Measurements from ENCODE around the gene NR2C2. TPM values are rescaled to one million over a fixed set of nuclear protein-coding genes. Genes with fewer than 3 reads are reported as not detected.

Gene NR2C2
- total and polyA plus RNA-seq, 9 donors, result 11.4 to 56.7 (median 42.4) TPM

GRCh38 chr3:14923476-14923875 is 23.9 kb upstream of the NR2C2 start:
- TF ChIP-seq EP300 (IDR thresholded peaks at IDR 0.05) (no peak), POLR2A (IDR thresholded peaks at IDR 0.05) (no peak)
- TF ChIP-seq, protein P1, sequence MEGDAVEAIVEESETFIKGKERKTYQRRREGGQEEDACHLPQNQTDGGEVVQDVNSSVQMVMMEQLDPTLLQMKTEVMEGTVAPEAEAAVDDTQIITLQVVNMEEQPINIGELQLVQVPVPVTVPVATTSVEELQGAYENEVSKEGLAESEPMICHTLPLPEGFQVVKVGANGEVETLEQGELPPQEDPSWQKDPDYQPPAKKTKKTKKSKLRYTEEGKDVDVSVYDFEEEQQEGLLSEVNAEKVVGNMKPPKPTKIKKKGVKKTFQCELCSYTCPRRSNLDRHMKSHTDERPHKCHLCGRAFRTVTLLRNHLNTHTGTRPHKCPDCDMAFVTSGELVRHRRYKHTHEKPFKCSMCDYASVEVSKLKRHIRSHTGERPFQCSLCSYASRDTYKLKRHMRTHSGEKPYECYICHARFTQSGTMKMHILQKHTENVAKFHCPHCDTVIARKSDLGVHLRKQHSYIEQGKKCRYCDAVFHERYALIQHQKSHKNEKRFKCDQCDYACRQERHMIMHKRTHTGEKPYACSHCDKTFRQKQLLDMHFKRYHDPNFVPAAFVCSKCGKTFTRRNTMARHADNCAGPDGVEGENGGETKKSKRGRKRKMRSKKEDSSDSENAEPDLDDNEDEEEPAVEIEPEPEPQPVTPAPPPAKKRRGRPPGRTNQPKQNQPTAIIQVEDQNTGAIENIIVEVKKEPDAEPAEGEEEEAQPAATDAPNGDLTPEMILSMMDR (IDR thresholded peaks at IDR 0.05), result no peak
- Histone ChIP-seq H3K9me3 (no peaks in the 10 kb centered on the region), H3K27me3 (no peaks in the 10 kb centered on the region), H3K4me3 (no peak overlapping the region), H3K4me1 (ENCODE audit: insufficient read depth) (peaks cover 1% of the 10 kb centered on the region), H3K36me3 (no peaks in the 10 kb centered on the region), H3K27ac (no peak overlapping the region)
- intact Hi-C loops (cut with DNase I), result loop anchor here (5.0 to 10.0 kb wide), 4 partner anchors 121 to 719 kb away; no protein-coding TSS in a partner anchor
- 85 to 89% (median 87%) methylated on average over 6 of the region's 6 CpGs for WGBS, 3 donors
- no peak for DNase-seq

DNA sequence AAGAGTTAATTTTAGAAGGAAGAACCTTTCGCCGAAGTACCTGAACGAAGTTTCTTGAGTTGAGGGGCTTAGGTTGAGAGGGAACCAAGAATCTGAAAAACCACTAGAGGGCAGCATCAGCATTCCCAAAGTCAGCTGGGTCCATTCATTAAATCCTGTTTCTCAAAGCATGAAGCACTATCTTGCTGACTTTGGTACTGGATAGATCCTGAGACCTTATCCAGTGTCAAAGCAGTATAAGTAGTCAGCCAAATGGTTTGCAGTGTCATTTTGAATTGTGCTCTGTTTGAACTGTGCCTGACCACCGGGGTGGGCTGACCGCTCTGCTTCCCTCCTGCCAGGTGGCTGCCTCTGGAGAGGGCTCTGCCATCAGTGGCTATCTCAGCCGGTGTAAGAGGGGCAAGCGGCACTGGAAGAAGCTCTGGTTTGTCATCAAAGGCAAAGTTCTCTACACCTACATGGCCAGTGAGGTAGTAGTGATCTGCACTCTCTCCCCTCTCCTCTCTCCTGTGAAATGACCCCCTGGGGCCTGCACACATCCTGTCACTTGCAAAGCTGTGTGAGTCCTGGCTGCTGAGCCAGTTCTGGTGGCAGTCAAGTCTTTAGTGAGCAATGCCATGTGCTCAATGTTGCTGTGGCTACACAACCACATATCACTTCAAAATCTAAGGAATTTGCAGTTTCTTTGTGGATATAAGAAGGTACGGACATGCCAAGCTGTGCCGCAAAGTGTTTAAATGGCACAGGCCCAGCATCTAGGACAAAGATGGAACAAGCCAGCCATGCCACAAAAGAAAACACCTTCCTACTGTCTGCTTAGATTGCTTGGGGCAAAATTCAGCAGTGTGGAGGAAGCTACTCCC is 21.4 kb upstream of the NR2C2 start:
- no peaks in the 10 kb centered on the region for H3K9me3 ChIP-seq
- H3K4me1 ChIP-seq (ENCODE audit: insufficient read depth), result peaks cover 1% of the 10 kb centered on the region
- TF ChIP-seq, protein P1 (IDR thresholded peaks at IDR 0.05), result peak; percentile 36 to 56 (median 44)
- no peak for TF ChIP-seq EP300 (IDR thresholded peaks at IDR 0.05)
- no peaks in the 10 kb centered on the region for H3K36me3 ChIP-seq
- no peak for DNase-seq
- H3K27me3 ChIP-seq, result no peaks in the 10 kb centered on the region
- no peak overlapping the region for H3K4me3 ChIP-seq
- intact Hi-C loops (cut with DNase I), result loop anchor here in 2 of 4 donors (10.0 kb wide), 2 partner anchors 119 to 721 kb away; no protein-coding TSS in a partner anchor
- WGBS, 3 donors, result 51 to 63% (median 54%) methylated on average over 9 of the region's 9 CpGs
- H3K27ac ChIP-seq, result no peak overlapping the region

- H3K9me3 ChIP-seq, result no peaks in the 10 kb centered on the region
- H3K27me3 ChIP-seq, result no peaks in the 10 kb centered on the region
- H3K27ac ChIP-seq, result no peak overlapping the region
- no peaks in the 10 kb centered on the region for H3K36me3 ChIP-seq
- H3K4me1 ChIP-seq (ENCODE audit: insufficient read depth), result no peaks in the 10 kb centered on the region
- no peak for DNase-seq
- WGBS, 3 donors, result 33 to 50% (median 34%) methylated on average over 1 of the region's 1 CpG
- TF ChIP-seq, protein P1 (IDR thresholded peaks at IDR 0.05), result no peak
- TF ChIP-seq POLR2A (IDR thresholded peaks at IDR 0.05) (no peak), EP300 (IDR thresholded peaks at IDR 0.05) (no peak)
- intact Hi-C loops (cut with DNase I), result loop anchor here in 2 of 4 donors (10.0 kb wide), 2 partner anchors 118 to 722 kb away; no protein-coding TSS in a partner anchor
- H3K4me3 ChIP-seq, result no peak overlapping the region
These were observed 20.8 kb upstream of the NR2C2 start for GRCh38 chr3:14926592-14926991.

DNA sequence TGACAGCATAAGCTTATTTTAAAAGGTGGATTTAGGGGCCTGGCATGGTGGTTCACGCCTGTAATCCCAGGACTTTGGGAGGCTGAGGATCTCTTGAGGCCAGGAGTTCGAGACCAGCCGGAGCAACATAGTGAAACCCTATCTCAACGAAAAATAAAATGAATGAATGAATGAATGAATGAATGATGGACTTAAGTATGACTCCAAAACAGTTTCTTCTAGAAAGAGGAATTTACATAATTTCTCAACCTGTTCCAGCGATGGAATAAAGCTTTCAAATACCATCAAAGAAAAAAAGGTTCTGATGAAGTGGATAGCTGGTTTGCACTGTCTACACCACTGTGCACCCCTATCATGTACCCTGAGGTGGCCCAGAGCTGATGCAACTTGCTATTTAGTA is 20.1 kb upstream of the NR2C2 start:
- Histone ChIP-seq H3K9me3 (no peaks in the 10 kb centered on the region), H3K4me1 (ENCODE audit: insufficient read depth) (no peaks in the 10 kb centered on the region), H3K27me3 (no peaks in the 10 kb centered on the region), H3K36me3 (no peaks in the 10 kb centered on the region), H3K4me3 (no peak overlapping the region), H3K27ac (no peak overlapping the region)
- intact Hi-C loops (cut with DNase I), result loop anchor here in 2 of 4 donors (10.0 kb wide), 2 partner anchors 117 to 723 kb away; no protein-coding TSS in a partner anchor
- 89 to 95% (median 89%) methylated on average over 5 of the region's 5 CpGs for WGBS, 3 donors
- TF ChIP-seq EP300 (IDR thresholded peaks at IDR 0.05) (no peak), POLR2A (IDR thresholded peaks at IDR 0.05) (no peak)
- TF ChIP-seq, protein P1 (IDR thresholded peaks at IDR 0.05), result no peak
- no peak for DNase-seq

Measured in ovary (tissue), 9 donors.